SU-DHL-6 (cell line): Measurements from ENCODE around the gene KLHL17.

Experiments used
- H2AFZ ChIP-seq: fragments of 200-600 bp; sonication (generic); 2 replicates; pipeline ENCODE4 v1.6.1; 2014; ENCODE audit warnings: low read depth, mild to moderate bottlenecking, moderate library complexity, mixed read lengths, antibody characterized with exemption, low read length; ENCODE audit not compliant: severe bottlenecking
- H3F3A ChIP-seq: fragments of 200-600 bp; shearing (Covaris generic); 2 replicates; pipeline ENCODE4 v1.6.0; 2016; ENCODE audit warnings: antibody characterized with exemption, mild to moderate bottlenecking; ENCODE audit not compliant: insufficient read depth
- H3K27ac ChIP-seq: fragments of 200-600 bp; sonication (generic); 2 replicates; pipeline ENCODE4 v1.5.1; 2016; ENCODE audit warnings: low read depth, mild to moderate bottlenecking, low read length, moderate library complexity, mixed read lengths
- H3K27me3 ChIP-seq: fragments of 200-600 bp; sonication (generic), shearing (Covaris generic); 2 replicates; pipeline ENCODE4 v1.6.0; 2014; ENCODE audit warnings: mild to moderate bottlenecking, low read length
- H3K36me3 ChIP-seq: fragments of 200-600 bp; sonication (generic); 2 replicates; pipeline ENCODE4 v1.6.1; 2014; ENCODE audit warnings: mild to moderate bottlenecking, low read length, mixed read lengths
- H3K4me2 ChIP-seq: fragments of 300-600, 200-600 bp; shearing (Covaris generic), sonication (generic); 2 replicates; pipeline ENCODE4 v1.6.0; 2014; ENCODE audit warnings: low read length, low read depth, mild to moderate bottlenecking; ENCODE audit not compliant: poor library complexity, severe bottlenecking
- H3K4me3 ChIP-seq: fragments of 200-600 bp; sonication (generic); 2 replicates; pipeline ENCODE4 v1.5.1; 2014; ENCODE audit warnings: antibody characterized with exemption, low read length, mild to moderate bottlenecking, mixed read lengths; ENCODE audit not compliant: insufficient read depth, poor library complexity, severe bottlenecking
- H3K79me2 ChIP-seq: fragments of 200-600 bp; sonication (generic); 2 replicates; pipeline ENCODE4 v1.6.1; 2014; ENCODE audit warnings: mild to moderate bottlenecking, low read length, moderate library complexity; ENCODE audit not compliant: insufficient read depth
- H3K9ac ChIP-seq: fragments of 200-600 bp; sonication (generic); 2 replicates; pipeline ENCODE4 v1.7.0; 2014; ENCODE audit warnings: mild to moderate bottlenecking, low read length
- H3K9me2 ChIP-seq: fragments of 200-600 bp; sonication (generic); replicated peaks from 2 replicates; pipeline ENCODE4 v1.6.1; 2014; ENCODE audit warnings: low read length; ENCODE audit not compliant: insufficient read depth
- H3K9me3 ChIP-seq: fragments of 200-600 bp; sonication (generic); 2 replicates; pipeline ENCODE4 v1.6.1; 2014; ENCODE audit warnings: low read length, mixed read lengths; ENCODE audit not compliant: insufficient read depth
- H4K20me1 ChIP-seq: fragments of 200-600 bp; sonication (generic); 2 replicates; pipeline ENCODE4 v1.6.1; 2014; ENCODE audit warnings: low read depth, mild to moderate bottlenecking, antibody characterized with exemption, low read length, moderate library complexity, mixed read lengths
- CTCF ChIP-seq: fragments of 200-600 bp; sonication (generic); IDR thresholded peaks from one replicate; pipeline ENCODE4 v1.5.1; 2017; ENCODE audit warnings: antibody characterized with exemption, mild to moderate bottlenecking, low read length, moderate library complexity; ENCODE audit not compliant: insufficient read depth, poor library complexity, severe bottlenecking
- EZH2phosphoT487 ChIP-seq: fragments of 200-600 bp; sonication (generic), shearing (Covaris generic); conservative IDR thresholded peaks from 2 replicates; pipeline ENCODE4 v1.6.1; 2018; ENCODE audit warnings: mild to moderate bottlenecking, antibody characterized with exemption, low read length, moderate library complexity, mixed read lengths

Gene KLHL17

GRCh38 chr1:937521-937920 is 22.9 kb upstream of the KLHL17 start:
- Histone ChIP-seq H3K9ac (no peak overlapping the region), H3K27ac (no peak overlapping the region), H3K36me3 (no peaks in the 10 kb centered on the region)

GRCh38 chr1:938088-938683 is 22.2 kb upstream of the KLHL17 start:
- no peak overlapping the region for H2AFZ ChIP-seq
- TF ChIP-seq CTCF (no peak), EZH2phosphoT487 (no peak)
- H3K9me2 ChIP-seq: no peaks in the 10 kb centered on the region
- no peaks in the 10 kb centered on the region for H3K9me3 ChIP-seq
- no peak overlapping the region for H3K9ac ChIP-seq
- no peaks in the 10 kb centered on the region for H3K36me3 ChIP-seq
- no peaks in the 10 kb centered on the region for H3F3A ChIP-seq
- no peak overlapping the region for H3K4me3 ChIP-seq
- no peak overlapping the region for H3K27ac ChIP-seq
- no peaks in the 10 kb centered on the region for H4K20me1 ChIP-seq
- no peaks in the 10 kb centered on the region for H3K79me2 ChIP-seq
- no peaks in the 10 kb centered on the region for H3K27me3 ChIP-seq
- no peak overlapping the region for H3K4me2 ChIP-seq

More at GRCh38 chr1:937521-937920, 22.9 kb upstream of the KLHL17 start:
- no peak overlapping the region for H3K4me3 ChIP-seq
- no peak overlapping the region for H3K4me2 ChIP-seq
- no peaks in the 10 kb centered on the region for H3K9me3 ChIP-seq
- H3K27me3 ChIP-seq: no peaks in the 10 kb centered on the region
- no peaks in the 10 kb centered on the region for H4K20me1 ChIP-seq
- H3F3A ChIP-seq: no peaks in the 10 kb centered on the region
- H3K79me2 ChIP-seq: no peaks in the 10 kb centered on the region
- H2AFZ ChIP-seq: no peak overlapping the region
- no peak for TF ChIP-seq EZH2phosphoT487
- TF ChIP-seq CTCF: no peak
- no peaks in the 10 kb centered on the region for H3K9me2 ChIP-seq

GRCh38 chr1:938711-939489 is 21.5 kb upstream of the KLHL17 start:
- no peak for TF ChIP-seq EZH2phosphoT487
- TF ChIP-seq CTCF: no peak
- Histone ChIP-seq H3K4me2 (no peak overlapping the region), H3K4me3 (no peak overlapping the region), H3F3A (no peaks in the 10 kb centered on the region), H3K36me3 (no peaks in the 10 kb centered on the region), H4K20me1 (no peaks in the 10 kb centered on the region), H3K79me2 (no peaks in the 10 kb centered on the region), H3K9ac (no peak overlapping the region), H3K27me3 (no peaks in the 10 kb centered on the region), H2AFZ (no peak overlapping the region), H3K27ac (no peak overlapping the region), H3K9me3 (no peaks in the 10 kb centered on the region), H3K9me2 (no peaks in the 10 kb centered on the region)
